Hepatocyte (in vitro differentiated cells): ENCODE results near the gene ECHS1.

ENCODE experiments used
- CTCF ChIP-seq: fragments of 200-600 bp; sonication (generic); IDR thresholded peaks from 2 replicates; pipeline ENCODE4 v1.5.1; 2016; ENCODE audit warnings: antibody characterized with exemption, mild to moderate bottlenecking; ENCODE audit not compliant: poor library complexity
- EZH2 ChIP-seq: fragments of 200-600 bp; sonication (generic); IDR thresholded peaks from 2 replicates; pipeline ENCODE4 v1.6.1; 2016; ENCODE audit warnings: antibody characterized with exemption, mild to moderate bottlenecking, borderline replicate concordance
- EZH2phosphoT487 ChIP-seq: fragments of 200-600 bp; sonication (generic); IDR thresholded peaks from one replicate; pipeline ENCODE4 v1.6.1; 2018; ENCODE audit warnings: antibody characterized with exemption, mild to moderate bottlenecking, low read depth, moderate library complexity; ENCODE audit not compliant: unreplicated experiment, severe bottlenecking

- TF ChIP-seq EZH2, result no peak
- no peak for TF ChIP-seq CTCF
- TF ChIP-seq EZH2phosphoT487, result no peak
Measured at GRCh38 chr10:133343558-133343957, 29.6 kb downstream of the ECHS1 start.
